NCI-H2107 (cell line): ENCODE results near the gene PPARGC1A.

ENCODE experiments used
- DNase-seq: peaks from one replicate; lab custom pipeline; 2025; lab: John Stamatoyannopoulos, UW

PPARGC1A gene

DNA sequence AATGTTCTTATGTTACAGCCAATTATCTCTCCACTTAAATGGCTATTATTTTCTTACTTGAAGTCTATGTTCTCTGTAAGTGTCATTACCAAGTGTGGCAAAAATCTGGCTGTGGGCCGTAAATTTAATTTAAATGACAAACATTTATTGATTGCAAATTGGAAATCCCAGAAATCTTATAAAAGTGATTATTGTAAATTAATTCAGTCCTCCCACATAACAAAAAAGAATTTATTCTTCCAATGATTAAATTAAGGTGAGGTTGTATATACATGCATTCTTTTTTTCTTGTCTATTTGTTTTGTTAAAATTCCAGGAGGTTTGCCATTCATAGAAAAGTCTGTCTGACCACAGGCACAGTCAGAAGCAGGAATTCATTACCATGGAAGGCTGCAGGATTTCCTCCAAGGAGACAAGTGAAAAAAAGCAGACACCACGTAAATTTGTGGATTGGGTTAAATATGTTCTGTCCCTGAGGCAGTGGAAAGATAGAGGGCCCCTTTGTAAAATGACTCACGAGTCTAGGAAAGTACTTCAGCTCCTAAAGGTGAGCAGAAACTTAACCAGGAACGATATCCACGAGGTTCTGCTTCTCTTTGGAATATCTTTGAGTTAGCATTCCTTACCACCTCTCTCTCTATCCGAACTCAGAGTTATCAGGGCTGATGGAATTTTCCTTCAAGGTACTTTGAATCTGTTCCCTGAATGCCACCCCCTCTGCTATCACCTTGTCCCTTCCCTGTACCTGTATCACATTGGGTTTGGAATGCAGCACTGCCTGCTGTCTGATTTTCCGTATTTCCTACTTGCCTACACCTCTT lies 10.7 kb downstream of the PPARGC1A start:
- no peak for DNase-seq

DNA sequence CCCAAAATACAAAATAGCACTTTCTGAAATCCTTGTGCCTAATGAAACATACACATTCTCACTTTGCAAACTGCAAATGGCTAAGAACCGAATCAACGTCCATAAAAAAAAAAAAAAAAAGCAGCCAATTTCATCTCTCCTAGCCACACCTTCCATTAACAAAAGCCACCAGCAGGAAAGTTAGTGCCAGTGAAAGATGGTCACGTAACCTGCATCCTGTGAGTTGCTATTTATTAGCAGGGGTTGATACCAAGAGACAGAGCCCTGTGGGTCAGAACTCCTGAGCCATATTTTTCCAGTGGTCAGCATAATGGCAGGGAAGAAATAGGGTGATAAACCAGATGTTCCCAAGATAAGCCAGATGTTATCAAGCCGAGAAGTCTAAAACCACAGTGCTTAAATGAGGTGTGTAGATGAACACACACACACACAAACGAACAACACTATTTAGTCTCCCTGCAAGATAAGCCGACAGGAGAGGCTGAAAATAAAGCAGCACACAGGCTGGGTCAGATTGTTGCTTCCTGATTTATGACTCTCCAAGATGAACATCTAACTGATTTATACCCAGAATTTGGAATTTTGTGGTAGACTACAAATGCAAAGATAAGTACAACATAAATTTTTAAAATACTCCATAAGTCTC lies 11.5 kb downstream of the PPARGC1A start:
- DNase-seq: no peak

DNA sequence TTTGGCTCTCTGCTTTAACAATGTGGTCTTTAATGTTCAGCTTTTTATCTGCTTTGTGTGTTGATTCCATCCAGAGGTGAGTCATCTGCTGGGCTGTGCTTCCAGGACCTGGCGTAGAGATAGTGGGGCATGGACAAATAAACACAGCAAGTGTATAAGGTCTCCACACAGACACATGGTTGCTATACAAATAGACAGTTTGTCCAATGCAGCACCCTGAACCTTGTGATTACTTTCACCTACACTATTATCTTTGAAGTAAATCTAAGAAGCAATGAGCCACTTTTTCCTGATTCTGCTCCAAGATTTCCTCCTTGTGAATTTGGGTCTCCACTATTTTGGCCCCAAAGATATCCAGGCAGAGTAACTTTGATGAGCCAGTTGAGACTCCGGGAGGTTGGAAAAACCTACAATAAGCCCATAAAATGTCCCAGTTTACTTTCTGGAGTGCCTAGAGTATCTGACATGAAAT lies 12.1 kb downstream of the PPARGC1A start:
- no peak for DNase-seq

DNA sequence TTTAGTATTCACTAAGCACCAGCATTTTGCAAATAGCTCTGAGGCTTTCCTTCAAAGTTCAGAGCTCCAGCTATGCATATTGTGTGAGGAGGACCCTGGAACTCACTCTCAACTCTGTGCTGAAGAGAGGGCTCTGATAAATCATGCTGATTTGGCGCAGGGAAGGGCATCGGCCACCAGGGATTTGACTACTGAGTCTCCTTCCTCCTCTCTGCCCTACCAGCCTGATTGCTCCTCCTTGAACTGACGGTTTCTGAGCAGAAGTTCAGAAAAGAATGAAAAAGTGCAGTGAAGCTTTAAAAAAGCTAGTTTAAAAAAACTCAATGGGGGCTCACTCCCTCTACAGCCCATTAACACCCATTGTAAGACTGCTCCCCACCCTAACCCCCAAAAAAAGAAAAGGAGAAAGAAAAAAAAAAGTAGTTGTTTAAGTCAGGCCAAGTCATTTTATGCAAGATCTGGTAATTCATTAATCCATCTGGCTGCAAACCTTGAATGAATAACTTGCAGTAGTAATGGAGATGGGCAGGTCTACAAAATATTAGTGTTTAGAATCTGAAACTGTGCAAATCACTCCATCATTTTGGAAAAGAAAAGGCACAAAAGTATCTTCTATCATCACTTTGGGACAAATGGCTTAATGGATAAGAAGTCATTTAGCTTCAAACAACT lies 13.3 kb downstream of the PPARGC1A start:
- DNase-seq: no peak

DNA sequence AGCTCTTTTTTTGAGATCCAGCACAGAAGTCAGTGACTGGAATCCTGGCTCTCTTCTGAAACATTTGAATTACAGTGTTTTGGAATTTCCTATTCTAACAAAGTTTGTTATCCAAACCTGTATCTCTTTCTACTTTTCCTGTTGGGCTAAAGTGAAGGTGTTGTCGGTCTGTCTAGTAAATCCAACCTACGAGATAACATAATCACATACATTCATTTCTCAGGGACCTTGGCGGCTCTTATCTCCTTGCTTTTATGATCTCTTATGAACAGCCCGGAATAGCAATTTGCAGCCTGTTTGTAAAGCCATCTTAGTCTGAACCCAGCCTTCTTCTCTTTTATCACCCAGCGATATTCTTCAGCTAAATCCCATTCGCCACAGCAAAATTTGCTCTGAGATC lies 14.5 kb downstream of the PPARGC1A start:
- DNase-seq: no peak

DNA sequence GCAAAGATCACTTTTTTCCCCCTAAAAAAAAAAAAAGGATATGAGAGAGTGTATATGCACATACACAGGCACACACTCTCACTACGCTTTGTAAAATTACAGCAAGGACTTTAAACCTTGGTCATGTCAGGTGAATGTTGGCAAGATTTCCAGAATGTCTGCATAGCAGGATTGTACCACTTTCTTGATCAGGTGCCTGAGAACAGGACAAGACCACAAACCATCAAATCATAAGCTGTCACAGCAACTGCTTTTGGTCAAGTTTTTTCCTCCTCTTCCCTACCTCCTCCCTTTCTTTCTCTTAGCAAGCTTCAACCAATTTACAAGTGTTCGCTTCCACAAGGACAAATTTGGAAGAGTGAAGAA lies 15.3 kb downstream of the PPARGC1A start:
- DNase-seq: no peak

DNA sequence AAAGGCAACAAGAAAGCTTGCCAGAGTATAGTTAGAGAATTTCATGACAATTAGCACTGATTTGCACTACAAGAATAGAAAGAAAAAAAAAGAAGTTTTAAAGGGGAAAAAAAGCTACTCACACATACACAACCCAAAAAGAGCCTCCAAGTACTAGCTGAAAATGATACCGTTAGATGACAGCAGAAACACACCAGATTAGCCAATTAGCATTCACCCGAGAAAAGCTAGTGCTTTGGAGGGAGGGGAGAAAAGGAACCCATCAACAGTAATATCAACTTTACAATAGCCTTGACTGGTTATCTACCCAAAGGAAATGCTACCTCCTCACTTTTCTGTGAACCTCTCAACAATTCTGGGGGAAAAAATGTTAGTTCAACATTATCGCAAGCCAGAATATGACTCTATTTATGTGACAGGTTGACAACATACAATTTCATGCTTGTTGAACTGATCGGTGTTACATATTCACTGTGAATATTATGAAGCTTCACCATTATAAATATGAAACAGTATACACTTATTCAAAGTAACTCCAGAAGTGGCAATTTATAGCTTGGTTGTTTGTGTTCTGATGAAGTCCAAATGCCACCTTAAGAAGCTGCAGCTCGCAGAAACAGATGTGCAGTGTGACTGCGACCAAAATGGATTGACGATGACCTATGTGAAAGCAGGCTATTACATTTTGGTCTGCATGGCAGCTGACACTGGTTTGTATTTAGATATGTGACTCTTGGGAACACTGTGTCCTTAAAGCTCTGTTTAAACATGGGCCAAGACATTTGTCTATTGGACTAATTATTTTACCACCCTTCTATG lies 15.9 kb downstream of the PPARGC1A start:
- no peak for DNase-seq

DNA sequence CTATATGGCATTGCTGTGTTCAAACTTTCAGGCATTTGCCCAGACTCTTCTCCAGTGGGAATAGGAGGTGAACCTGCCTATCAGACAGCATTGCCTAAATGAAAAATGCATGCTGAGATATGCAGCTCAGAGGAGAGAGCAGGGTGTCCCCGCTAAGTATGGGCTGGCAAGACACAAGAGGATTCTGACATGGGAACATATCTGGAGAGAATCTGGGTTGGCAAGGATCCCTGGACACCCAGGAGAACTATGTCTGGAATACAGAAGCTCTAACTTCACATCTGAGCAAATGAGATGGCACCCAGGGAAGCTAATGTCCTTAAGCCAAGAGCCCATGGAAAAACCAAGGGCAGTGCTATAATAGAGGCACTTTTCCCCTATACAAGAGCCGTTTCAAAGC lies 18.4 kb downstream of the PPARGC1A start:
- DNase-seq: no peak

DNA sequence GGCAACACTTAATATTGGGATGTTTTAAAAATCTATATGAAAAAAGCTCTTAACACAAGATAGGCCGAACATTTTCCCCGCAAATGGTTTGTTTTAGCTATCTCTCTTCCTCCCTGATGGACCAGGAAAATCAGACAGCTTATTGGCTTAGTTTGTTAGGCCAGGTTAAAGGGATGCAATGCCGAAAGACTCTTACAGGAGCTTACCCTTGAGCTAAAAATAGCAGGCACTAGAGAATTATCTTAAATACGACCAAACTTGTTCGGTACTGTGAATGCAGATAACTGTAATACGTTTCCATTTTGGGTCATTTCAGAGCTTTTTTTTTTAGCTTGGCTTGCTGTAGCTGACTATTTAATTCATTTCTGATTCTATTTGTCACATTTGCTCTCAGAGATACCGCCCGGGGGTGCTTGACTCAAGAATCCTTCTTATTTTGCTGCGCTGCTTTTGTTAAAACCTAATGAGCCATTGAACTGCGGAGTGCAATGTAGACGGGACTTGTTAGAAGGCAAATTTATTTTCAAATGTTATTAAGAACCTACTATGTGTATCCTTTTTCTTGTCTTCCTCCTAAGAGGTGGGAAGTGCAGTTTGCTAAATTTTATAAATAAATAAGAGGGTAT lies 23.3 kb downstream of the PPARGC1A start:
- no peak for DNase-seq

DNA sequence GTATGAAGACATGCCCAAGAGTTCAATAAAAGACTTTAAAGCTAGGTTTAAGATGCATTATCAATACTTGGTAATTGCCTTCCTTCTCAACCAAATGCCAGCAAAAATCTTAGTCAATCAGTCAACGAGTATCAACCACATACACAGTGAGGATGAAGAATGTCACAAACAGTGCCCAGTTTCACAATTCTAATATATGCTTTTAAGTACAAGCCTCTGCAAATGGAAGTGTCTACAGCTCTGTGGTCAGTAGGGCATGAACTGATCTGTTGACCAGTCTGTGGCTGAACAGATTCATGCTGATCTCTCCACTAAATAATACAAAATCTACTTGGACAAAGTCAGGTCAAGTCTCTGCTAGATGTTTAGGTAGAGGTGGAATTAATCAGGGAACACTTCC lies 27.9 kb downstream of the PPARGC1A start:
- DNase-seq: no peak

DNA sequence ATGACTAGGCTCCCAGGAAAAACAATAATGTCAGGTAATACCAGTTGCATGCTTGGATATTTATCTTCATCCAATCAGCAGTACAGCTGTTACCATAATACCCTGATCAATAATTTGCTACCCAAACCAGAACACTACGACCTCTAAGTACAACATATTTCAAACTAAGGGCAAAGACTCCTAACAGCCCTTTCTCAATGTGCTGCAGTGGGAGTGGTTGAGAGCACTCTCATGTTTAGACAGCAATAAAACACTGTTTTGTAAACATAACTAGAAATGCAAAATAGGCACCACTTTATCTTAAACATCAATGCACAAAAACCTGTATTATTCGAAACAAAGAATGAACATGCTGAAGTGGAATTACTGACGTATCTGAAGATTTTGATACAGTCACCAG lies 28.9 kb downstream of the PPARGC1A start:
- no peak for DNase-seq

DNA sequence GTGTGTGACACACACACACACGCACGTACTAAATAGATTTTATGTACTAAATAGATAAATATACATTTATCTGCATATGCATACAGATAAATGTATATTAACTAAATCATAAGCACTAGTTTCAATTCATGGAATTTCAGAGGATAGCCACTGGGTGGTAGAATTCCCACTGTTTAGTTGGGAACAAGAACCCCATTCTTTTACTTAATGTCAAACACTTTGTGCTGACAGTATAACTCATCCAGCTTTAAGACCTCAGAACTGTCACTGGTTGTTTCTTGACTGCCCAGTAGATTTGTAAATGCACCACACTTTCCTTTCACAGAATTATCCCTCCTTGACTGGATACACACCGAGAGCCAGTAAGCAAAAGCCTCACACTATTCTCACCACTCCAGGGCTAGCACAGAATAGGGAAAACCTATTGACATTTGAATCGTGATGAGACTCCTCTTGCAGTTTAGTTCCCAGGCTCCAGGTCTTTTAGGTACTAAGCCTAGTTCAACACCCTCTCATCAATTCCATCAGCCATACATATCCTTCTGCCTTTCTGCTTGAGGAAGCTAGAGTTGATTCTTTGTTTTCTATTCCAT lies 32.4 kb downstream of the PPARGC1A start:
- DNase-seq: no peak

DNA sequence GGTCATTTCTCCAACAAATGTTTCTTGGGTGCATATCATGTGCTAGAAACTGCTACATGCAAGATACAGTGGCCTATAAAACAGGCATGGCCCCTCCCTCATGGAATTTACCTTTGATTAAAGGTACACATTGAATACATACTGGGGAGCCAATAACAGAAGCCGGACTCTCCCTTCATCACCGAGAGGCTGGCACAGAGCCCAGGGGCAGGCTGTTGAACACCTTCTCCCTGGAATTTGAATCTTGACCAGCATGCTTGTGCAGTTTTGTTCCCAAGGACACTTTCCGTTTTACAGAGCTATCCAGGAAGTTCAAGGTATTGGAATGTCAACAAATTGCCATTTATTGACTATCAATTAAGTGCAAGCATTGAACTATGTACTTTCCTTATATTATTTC lies 33.2 kb downstream of the PPARGC1A start:
- no peak for DNase-seq

DNA sequence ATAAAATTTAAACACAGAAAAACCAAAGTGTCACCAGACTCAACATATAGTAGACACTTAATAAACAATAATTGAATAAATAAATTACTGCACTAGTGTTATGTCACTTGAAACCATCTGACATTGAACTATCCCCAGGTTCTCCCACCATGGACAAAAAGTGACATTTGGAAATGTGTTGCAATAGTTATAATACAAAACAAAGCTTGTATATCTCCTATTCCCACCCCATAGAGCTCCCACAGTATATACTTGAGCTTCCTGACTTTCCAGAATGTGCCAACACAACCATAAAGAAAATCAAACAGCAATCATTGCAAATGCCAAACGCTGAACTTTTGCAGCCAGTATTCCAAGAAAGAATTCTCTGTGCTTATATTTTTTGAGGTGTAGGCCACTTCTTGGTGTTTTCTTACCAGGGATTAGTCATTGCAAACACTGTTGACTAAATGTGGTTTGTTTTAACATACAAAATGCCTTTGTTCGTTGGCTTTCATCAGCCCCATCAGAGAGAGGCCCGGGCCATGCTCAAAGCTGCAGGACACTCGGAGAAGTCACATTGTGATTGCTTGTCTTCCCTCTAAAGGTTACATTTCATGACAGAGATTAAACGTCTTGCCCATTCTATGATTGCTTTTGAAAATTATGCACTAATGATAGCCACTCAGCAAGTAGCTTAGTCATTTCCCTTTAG lies 33.8 kb downstream of the PPARGC1A start:
- DNase-seq: no peak

DNA sequence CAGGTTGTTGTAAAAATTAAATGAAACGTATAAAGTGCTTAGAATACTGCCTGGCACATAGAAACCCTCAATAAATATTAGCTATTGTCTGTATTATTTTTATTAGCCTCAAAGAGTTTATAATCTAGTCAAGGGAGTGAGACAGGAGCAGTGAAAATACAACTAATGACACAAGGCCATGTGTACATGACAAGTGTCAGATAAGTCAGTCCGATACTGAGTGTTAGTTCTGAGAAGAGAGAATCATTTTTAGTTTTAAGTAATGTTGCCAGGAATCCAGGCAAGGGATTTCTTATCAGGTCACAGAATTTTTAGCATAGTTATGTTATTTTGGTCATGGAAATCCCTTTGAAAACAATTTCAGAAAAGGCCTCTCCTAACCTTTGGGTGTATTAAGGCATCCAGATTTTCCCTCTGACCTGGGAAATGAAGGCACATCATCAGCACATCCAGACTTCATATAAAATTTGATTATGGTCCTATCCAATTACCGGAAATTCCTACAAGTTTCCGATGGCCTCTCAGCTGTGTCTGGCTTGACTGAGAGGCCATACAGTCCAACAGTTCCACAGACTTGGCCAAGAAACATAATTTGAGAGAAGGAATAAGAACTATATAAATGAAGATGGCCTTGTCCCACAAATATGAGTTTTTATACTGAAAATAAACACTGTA lies 35.7 kb downstream of the PPARGC1A start:
- DNase-seq: no peak

DNA sequence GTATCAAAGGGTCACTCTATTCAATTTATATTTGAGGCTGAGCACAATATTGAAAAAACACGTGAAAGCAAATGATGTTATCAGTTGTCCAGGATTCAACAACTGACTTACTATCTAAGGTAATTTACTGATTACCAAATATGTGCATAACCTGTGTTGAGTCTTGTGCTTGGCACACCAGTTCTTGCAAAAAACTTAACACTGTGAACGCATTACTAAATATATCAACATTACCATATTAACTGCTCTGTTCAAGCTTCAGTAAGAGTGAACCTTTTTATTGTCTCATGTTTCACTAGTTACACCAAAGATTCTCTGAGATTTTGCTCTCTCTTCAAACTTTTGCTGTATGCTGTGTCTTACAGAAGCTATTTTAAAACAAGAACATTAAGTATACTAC lies 38.4 kb downstream of the PPARGC1A start:
- DNase-seq: no peak

DNA sequence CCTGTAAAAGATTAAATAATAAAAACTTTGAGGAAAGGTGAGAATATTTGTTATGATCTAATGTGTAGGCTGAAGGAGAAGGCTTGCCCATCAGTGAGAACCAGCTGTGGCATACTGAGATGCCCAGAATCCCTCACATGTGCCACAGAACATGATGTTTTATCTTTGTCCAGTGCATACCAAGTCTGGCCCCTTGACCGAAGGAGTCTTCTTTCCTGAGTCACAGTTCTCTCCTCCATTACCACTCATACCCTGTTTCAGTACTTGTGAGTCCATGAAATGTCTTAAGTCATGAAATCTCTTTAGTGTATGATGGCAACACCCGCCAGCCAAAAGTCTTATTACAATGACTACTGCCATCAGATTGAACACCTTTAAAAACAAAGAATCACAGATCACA lies 42.7 kb downstream of the PPARGC1A start:
- no peak for DNase-seq

DNA sequence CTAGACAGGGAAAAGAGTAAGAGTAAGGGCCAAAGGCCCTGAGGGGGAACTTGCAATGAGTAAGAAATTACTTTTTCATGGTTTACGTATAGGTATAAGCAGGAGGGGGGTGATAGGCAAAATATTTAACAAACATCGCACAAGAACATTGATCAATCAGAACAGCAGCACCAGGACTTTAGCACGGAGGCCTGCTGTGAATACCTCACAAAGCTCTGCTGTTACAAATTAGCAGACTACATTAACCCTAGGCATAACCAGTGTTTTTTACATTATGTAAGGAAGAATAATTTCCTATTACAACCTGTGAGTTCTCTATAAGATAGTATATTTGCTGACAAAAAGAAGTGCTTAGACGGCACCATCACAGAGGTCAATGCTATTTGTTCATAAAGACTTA lies 44.9 kb downstream of the PPARGC1A start:
- DNase-seq: no peak

DNA sequence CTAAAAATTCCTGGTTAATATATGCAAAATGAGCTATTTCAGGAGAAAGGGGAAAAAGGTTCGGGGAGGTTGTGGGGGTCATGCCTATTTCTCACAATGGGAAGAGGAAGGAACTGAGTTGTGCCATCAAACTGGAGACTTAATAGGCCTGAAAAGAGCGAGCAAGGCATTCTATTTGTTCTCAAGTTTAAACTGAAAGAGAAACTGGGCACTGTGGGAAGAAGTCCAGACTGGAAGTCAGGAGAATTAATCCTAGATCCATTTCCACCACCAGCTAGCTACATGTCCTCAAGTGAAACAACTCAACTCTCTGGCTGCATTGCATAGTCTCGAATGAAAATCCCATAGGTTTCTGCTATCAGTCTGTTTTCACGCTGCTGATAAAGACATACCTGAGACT lies 50.6 kb downstream of the PPARGC1A start:
- no peak for DNase-seq

DNA sequence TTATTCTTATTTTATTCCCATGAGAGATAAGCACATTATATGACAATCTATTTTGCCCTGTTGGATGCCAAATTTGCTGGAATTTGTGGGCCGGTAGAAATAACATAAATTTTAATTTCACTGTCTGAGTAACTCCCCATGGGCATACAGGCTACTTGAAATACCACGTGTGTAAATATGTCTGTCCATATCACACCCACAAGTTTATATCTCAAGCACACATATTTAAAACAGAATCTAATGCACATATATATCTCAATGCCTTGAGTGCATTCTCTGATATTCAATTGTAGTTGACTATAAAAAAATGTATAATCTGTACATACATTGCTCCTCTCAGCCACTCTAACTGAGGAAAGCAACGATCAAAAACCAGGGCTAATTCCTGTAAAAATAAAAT lies 51.2 kb downstream of the PPARGC1A start:
- no peak for DNase-seq
